ENCODE results near the gene NDEL1. TPM values are rescaled to one million over a fixed set of nuclear protein-coding genes. Genes with fewer than 3 reads are reported as not detected.
A peak's percentile ranks its signal among the peaks of the same experiment; 100 is the strongest.

Gene NDEL1
- total RNA-seq, 1 experiment from 2014 or later = 34.7 TPM

GRCh38 chr17:8503368-8503767, 67.7 kb downstream of the NDEL1 start:
- TF ChIP-seq ZNF138 (CRISPR knock-in tag; conservative IDR thresholded peaks at IDR 0.05) (no peak), ETV6 (CRISPR knock-in tag; IDR thresholded peaks at IDR 0.05) (no peak), PRDM15 (CRISPR knock-in tag; IDR thresholded peaks at IDR 0.05) (no peak), AFF4 (CRISPR knock-in tag; IDR thresholded peaks at IDR 0.05; ENCODE audit: borderline replicate concordance) (no peak), ATF1 (CRISPR knock-in tag; IDR thresholded peaks at IDR 0.05) (no peak), TP53 (CRISPR knock-in tag; IDR thresholded peaks at IDR 0.05) (no peak), FOXK1 (CRISPR knock-in tag; IDR thresholded peaks at IDR 0.05) (no peak), CREM (CRISPR knock-in tag; IDR thresholded peaks at IDR 0.05) (no peak), GABPB1 (CRISPR knock-in tag; IDR thresholded peaks at IDR 0.05) (no peak), STAT6 (CRISPR knock-in tag; conservative IDR thresholded peaks at IDR 0.05; ENCODE audit: low read depth) (no peak), CBFB (CRISPR knock-in tag; IDR thresholded peaks at IDR 0.05; ENCODE audit: low read depth) (no peak), TEAD1 (CRISPR knock-in tag; IDR thresholded peaks at IDR 0.05) (no peak), ZNF219 (CRISPR knock-in tag; IDR thresholded peaks at IDR 0.05; ENCODE audit: borderline replicate concordance) (no peak), ZNF232 (CRISPR knock-in tag; IDR thresholded peaks at IDR 0.05) (no peak), HMGXB4 (CRISPR knock-in tag; IDR thresholded peaks at IDR 0.05) (no peak), MYBL2 (CRISPR knock-in tag; IDR thresholded peaks at IDR 0.05) (no peak), AR (CRISPR knock-in tag; IDR thresholded peaks at IDR 0.05) (no peak)
- Mint-ChIP-seq H3K4me3 (no peak overlapping the region), H3K27ac (peak overlapping the region; percentile 45; the same call in 1 of the 2 replicates), H3K36me3 (peaks cover 87% of the 10 kb centered on the region), H3K27me3 (ENCODE audit: low read depth) (no peaks in the 10 kb centered on the region), H3K4me1 (no peaks in the 10 kb centered on the region), H3K9me3 (no peaks in the 10 kb centered on the region)
- ChIA-PET POLR2A (no interaction called here), CTCF (interaction anchor here (1.6 kb wide), 1 partner anchor 243 kb away, joined by 6 read pairs; no protein-coding TSS in a partner anchor)
- ATAC-seq = no peak
- no peak for DNase-seq (ENCODE audit: low spot score)

All from WTC11 (cell line).